Neural cell (in vitro differentiated cells): Measurements from ENCODE around the gene MSH2. TPM values are rescaled to one million over a fixed set of nuclear protein-coding genes. Genes with fewer than 3 reads are reported as not detected.

Experiments
- H2AFZ ChIP-seq: fragments of 200-600, 300-800 bp; sonication (generic), shearing (Covaris generic); 2 replicates; pipeline ENCODE4 v1.6.0; 2014; ENCODE audit warnings: low read depth, mild to moderate bottlenecking, antibody characterized with exemption, low read length, moderate library complexity
- H3F3A ChIP-seq: fragments of 200-600 bp; shearing (Covaris generic); 2 replicates; pipeline ENCODE4 v1.6.1; 2016; ENCODE audit warnings: mild to moderate bottlenecking, moderate library complexity, mixed read lengths, antibody characterized with exemption, low read length; ENCODE audit not compliant: insufficient read depth, poor library complexity, severe bottlenecking
- H3K27ac ChIP-seq: fragments of 200-600, 300-800 bp; sonication (generic), shearing (Covaris generic); 2 replicates; pipeline ENCODE4 v1.5.1; 2014; ENCODE audit warnings: mild to moderate bottlenecking, low read length, moderate library complexity
- H3K27me3 ChIP-seq: fragments of 300-800, 200-600 bp; sonication (generic), shearing (Covaris generic); 2 replicates; pipeline ENCODE4 v1.6.0; 2014; ENCODE audit warnings: mild to moderate bottlenecking, low read depth, low read length, moderate library complexity; ENCODE audit not compliant: insufficient read depth
- H3K36me3 ChIP-seq: fragments of 300-800, 200-600 bp; sonication (generic), shearing (Covaris generic); 2 replicates; pipeline ENCODE4 v1.5.1; 2014; ENCODE audit warnings: mild to moderate bottlenecking, antibody characterized with exemption, low read length, moderate library complexity; ENCODE audit not compliant: insufficient read depth
- H3K4me2 ChIP-seq: fragments of 300-800, 200-600 bp; sonication (generic), shearing (Covaris generic); 2 replicates; pipeline ENCODE4 v1.6.0; 2014; ENCODE audit warnings: mild to moderate bottlenecking, low read length
- H3K4me3 ChIP-seq: fragments of 300-800, 200-600 bp; sonication (generic), shearing (Covaris generic); 2 replicates; pipeline ENCODE4 v1.5.1; 2014; ENCODE audit warnings: mild to moderate bottlenecking, low read length, moderate library complexity
- H3K79me2 ChIP-seq: fragments of 200-600 bp; shearing (Covaris generic); replicated peaks from 2 replicates; pipeline ENCODE4 v1.6.0; 2014; ENCODE audit warnings: mild to moderate bottlenecking, low read length, moderate library complexity; ENCODE audit not compliant: insufficient read depth
- H3K9ac ChIP-seq: fragments of 300-800, 200-600 bp; sonication (generic), shearing (Covaris generic); 2 replicates; pipeline ENCODE4 v1.6.1; 2016; ENCODE audit warnings: mild to moderate bottlenecking, low read length, mixed read lengths
- H3K9me2 ChIP-seq: fragments of 200-600 bp; shearing (Covaris generic); 2 replicates; pipeline ENCODE4 v1.6.1; 2016; ENCODE audit warnings: mild to moderate bottlenecking, low read length, mixed read lengths; ENCODE audit not compliant: insufficient read depth
- H3K9me3 ChIP-seq: fragments of 200-600, 300-800 bp; sonication (generic), shearing (Covaris generic); 2 replicates; pipeline ENCODE4 v1.6.1; 2016; ENCODE audit warnings: mild to moderate bottlenecking, mixed run types, low read length, moderate library complexity, mixed read lengths
- H4K20me1 ChIP-seq: fragments of 200-600 bp; shearing (Covaris generic); 2 replicates; pipeline ENCODE4 v1.6.1; 2016; ENCODE audit warnings: mild to moderate bottlenecking, mixed run types; ENCODE audit not compliant: insufficient read depth
- CTCF ChIP-seq: fragments of 450-650 bp; IDR thresholded peaks from 2 replicates; pipeline ENCODE4 v1.5.1; 2014; ENCODE audit warnings: antibody characterized with exemption, mild to moderate bottlenecking, moderate library complexity; ENCODE audit not compliant: poor library complexity, severe bottlenecking
- EP300 ChIP-seq: fragments of 450-650 bp; conservative IDR thresholded peaks from 2 replicates; pipeline ENCODE4 v1.6.1; 2014; ENCODE audit warnings: antibody characterized with exemption, mild to moderate bottlenecking, moderate library complexity; ENCODE audit not compliant: poor library complexity, severe bottlenecking
- EZH2 ChIP-seq: fragments of 200-600, 300-800 bp; shearing (Covaris generic), sonication (generic); IDR thresholded peaks from 2 replicates; pipeline ENCODE4 v1.6.1; 2014; ENCODE audit warnings: antibody characterized with exemption, low read length, borderline replicate concordance, mild to moderate bottlenecking; ENCODE audit not compliant: insufficient read depth, poor library complexity, severe bottlenecking
- MXI1 ChIP-seq: fragments of 450-650 bp; conservative IDR thresholded peaks from 2 replicates; pipeline ENCODE4 v1.6.1; 2014; ENCODE audit warnings: antibody characterized with exemption, mild to moderate bottlenecking; ENCODE audit not compliant: poor library complexity, severe bottlenecking
- POLR2AphosphoS5 ChIP-seq: IDR thresholded peaks from 2 replicates; pipeline ENCODE4 v1.6.1; 2012
- RAD21 ChIP-seq: fragments of 450-650 bp; conservative IDR thresholded peaks from 2 replicates; pipeline ENCODE4 v1.6.1; 2014; ENCODE audit warnings: antibody characterized with exemption, mild to moderate bottlenecking, moderate library complexity
- REST ChIP-seq: IDR thresholded peaks from 2 replicates; pipeline ENCODE4 v1.6.1; 2012; ENCODE audit warnings: borderline replicate concordance
- SMC3 ChIP-seq: fragments of 450-650 bp; conservative IDR thresholded peaks from 2 replicates; pipeline ENCODE4 v1.6.1; 2014; ENCODE audit warnings: antibody characterized with exemption, mild to moderate bottlenecking, moderate library complexity; ENCODE audit not compliant: poor library complexity
- TAF1 ChIP-seq: IDR thresholded peaks from 2 replicates; pipeline ENCODE4 v1.6.1; 2012; ENCODE audit warnings: low read depth
- polyA plus RNA-seq: library from polyadenylated mRNA; depleted of rRNA; stranded (reverse); fragments of >200 nt; gene quantifications from 2 replicates; pipeline ENCODE4 v1.2.3, GENCODE V29; 2014

The MSH2 gene
- polyA plus RNA-seq, 1 donor from 2014 or later: 105 TPM

DNA sequence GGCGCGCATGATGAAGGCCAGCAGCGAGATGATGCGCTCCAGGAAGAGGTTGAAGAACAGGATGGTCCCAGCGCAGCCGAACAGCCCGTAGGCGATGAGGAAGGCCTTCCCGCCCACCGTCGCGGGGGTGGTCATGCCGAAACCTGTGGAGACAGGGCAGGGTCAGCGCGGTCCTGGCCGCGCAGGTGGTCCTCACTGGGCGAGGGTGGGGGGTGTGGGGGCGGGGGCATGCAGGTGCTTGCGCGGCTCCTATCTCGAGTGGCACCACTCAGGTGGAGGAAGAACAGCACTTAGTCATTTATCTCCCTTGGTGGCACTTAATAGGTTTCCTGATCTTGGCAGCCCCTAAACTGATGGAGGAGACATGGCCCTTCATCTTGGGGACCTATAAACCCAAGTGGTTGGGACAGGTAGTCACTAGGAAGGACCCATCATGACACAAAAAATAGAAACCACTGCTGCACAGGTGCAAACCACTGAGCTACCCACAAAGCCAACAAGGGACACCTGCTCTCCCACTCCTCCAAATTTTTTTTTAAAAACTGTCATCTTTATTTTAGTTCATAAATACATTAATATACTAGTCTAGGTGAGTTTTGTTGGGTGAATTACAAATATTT, 118.8 kb downstream of the MSH2 start:
- H3K36me3 ChIP-seq: no peaks in the 10 kb centered on the region
- H3K4me3 ChIP-seq: no peak overlapping the region
- no peaks in the 10 kb centered on the region for H3K9me2 ChIP-seq
- no peaks in the 10 kb centered on the region for H3K9me3 ChIP-seq
- TF ChIP-seq CTCF (no peak), EZH2 (no peak), POLR2AphosphoS5 (no peak), RAD21 (no peak), MXI1 (no peak), REST (no peak), SMC3 (no peak), TAF1 (no peak), EP300 (no peak)
- no peak overlapping the region for H2AFZ ChIP-seq
- H3K4me2 ChIP-seq: no peak overlapping the region
- no peak overlapping the region for H3K9ac ChIP-seq
- no peaks in the 10 kb centered on the region for H3F3A ChIP-seq
- no peaks in the 10 kb centered on the region for H4K20me1 ChIP-seq
- no peaks in the 10 kb centered on the region for H3K27me3 ChIP-seq
- no peak overlapping the region for H3K27ac ChIP-seq
- H3K79me2 ChIP-seq: no peaks in the 10 kb centered on the region

DNA sequence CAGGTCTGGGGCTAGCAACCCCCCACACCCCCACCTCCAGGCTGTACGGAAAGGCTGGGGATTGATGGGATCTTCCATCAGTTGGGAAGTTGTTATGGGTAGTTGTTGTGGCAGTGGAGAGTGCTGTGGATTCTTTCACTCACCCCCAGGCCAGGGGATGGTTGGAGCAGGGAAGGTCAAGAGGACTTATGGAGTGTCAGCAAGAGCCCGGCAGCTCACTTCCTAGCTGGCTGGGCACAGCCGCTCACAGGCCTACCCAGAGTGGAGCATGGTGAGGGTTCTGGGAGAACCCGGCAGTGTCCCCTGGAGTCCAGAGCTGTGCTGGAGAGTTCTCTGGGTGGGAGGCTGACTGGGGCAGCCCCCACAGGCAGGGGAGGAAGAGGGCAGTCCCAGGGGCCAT, 122.2 kb downstream of the MSH2 start:
- Histone ChIP-seq H3K9ac (no peak overlapping the region), H3K36me3 (no peaks in the 10 kb centered on the region)

More for the DNA sequence above, 122.2 kb downstream of the MSH2 start:
- H3K27me3 ChIP-seq: no peaks in the 10 kb centered on the region
- H3K27ac ChIP-seq: no peak overlapping the region
- H3F3A ChIP-seq: no peaks in the 10 kb centered on the region
- no peaks in the 10 kb centered on the region for H4K20me1 ChIP-seq
- no peaks in the 10 kb centered on the region for H3K9me3 ChIP-seq
- H3K4me3 ChIP-seq: no peak overlapping the region
- TF ChIP-seq POLR2AphosphoS5 (no peak), TAF1 (no peak), SMC3 (no peak), EP300 (no peak), MXI1 (no peak), CTCF (no peak), REST (no peak), RAD21 (no peak)
- no peaks in the 10 kb centered on the region for H3K9me2 ChIP-seq
- no peaks in the 10 kb centered on the region for H3K79me2 ChIP-seq
- H3K4me2 ChIP-seq: no peak overlapping the region
- no peak overlapping the region for H2AFZ ChIP-seq
